NT2/D1 (cell line): ENCODE data around the gene CDC42BPA.
"Not testable (repeated sequence)": the region's sequence is repeated elsewhere in the genome, so short reads cannot be mapped to it uniquely, and the experiment has no call there.

Source experiments
- DNase-seq: peaks from one replicate; pipeline ENCODE4 v3.0.0-alpha.2; 2011; ENCODE audit warnings: low read depth, low spot score
- H3K27me3 ChIP-seq: 2 replicates; pipeline ENCODE4 v1.6.0; 2011; ENCODE audit warnings: mild to moderate bottlenecking; ENCODE audit not compliant: insufficient read length, insufficient read depth
- H3K36me3 ChIP-seq: 2 replicates; pipeline ENCODE4 v1.6.1; 2011; ENCODE audit warnings: mild to moderate bottlenecking, low read length, mixed read lengths; ENCODE audit not compliant: insufficient read depth, insufficient read length
- H3K4me1 ChIP-seq: 2 replicates; pipeline ENCODE4 v1.5.1; 2011; ENCODE audit not compliant: insufficient read depth, insufficient read length
- H3K4me3 ChIP-seq: 2 replicates; pipeline ENCODE4 v1.5.1; 2011; ENCODE audit warnings: low read depth; ENCODE audit not compliant: insufficient read length
- H3K9ac ChIP-seq: 2 replicates; pipeline ENCODE4 v1.6.0; 2011; ENCODE audit warnings: low read depth; ENCODE audit not compliant: insufficient read length
- H3K9me3 ChIP-seq: 2 replicates; pipeline ENCODE4 v1.5.1; 2011; ENCODE audit warnings: mild to moderate bottlenecking, low read length; ENCODE audit not compliant: insufficient read depth
- SUZ12 ChIP-seq: IDR thresholded peaks from 2 replicates; pipeline ENCODE4 v1.6.1; 2011; ENCODE audit not compliant: insufficient read length, insufficient read depth; ENCODE audit errors: extremely low read depth
- YY1 ChIP-seq: IDR thresholded peaks from 2 replicates; pipeline ENCODE4 v1.6.1; 2011; ENCODE audit not compliant: insufficient read length, insufficient read depth
- ZNF274 ChIP-seq: IDR thresholded peaks from 2 replicates; pipeline ENCODE4 v1.6.1; 2011; ENCODE audit warnings: mild to moderate bottlenecking, low read depth, low read length

Gene CDC42BPA

DNA sequence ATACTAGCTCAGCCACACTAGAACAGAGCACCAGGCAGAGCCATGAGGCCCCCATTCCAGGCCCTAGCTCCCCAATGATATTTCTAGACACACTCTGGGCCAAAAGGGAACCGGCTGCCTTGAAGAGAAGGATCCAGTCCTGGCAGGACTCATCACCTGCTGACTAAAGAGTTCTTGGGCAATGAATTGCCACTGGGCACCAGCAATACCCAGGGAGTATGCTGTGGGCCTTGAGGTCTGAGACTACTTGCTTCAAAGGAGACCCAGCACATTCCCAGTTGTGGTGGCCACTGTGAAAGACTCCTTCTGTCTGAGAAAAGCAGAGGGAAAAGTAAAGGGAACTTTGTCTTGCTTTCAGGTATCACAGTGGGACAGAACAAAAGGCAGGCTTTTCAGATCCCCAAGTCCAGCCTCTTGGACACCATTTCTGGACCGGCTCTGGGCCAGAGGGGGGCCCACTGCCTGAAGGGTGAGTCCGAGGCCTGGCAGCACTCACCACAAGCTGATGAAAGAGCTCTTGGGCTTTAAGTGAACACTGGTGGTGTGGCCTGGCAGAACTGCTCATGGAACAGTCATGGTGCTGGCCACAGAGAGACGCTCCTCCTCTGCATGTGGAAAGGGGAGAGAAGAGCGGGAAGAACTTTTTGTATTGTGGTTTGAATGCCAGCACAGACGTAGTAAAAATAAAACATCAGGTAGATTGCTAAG is 72.5 kb downstream of the CDC42BPA start:
- no peak overlapping the region for H3K9ac ChIP-seq
- H3K4me3 ChIP-seq: no peak overlapping the region
- H3K27me3 ChIP-seq: no peaks in the 10 kb centered on the region
- H3K9me3 ChIP-seq: no peaks in the 10 kb centered on the region
- no peak for DNase-seq
- H3K36me3 ChIP-seq: peaks cover 4% of the 10 kb centered on the region
- H3K4me1 ChIP-seq: no peaks in the 10 kb centered on the region
- TF ChIP-seq YY1 (no peak), ZNF274 (no peak), SUZ12 (no peak)

DNA sequence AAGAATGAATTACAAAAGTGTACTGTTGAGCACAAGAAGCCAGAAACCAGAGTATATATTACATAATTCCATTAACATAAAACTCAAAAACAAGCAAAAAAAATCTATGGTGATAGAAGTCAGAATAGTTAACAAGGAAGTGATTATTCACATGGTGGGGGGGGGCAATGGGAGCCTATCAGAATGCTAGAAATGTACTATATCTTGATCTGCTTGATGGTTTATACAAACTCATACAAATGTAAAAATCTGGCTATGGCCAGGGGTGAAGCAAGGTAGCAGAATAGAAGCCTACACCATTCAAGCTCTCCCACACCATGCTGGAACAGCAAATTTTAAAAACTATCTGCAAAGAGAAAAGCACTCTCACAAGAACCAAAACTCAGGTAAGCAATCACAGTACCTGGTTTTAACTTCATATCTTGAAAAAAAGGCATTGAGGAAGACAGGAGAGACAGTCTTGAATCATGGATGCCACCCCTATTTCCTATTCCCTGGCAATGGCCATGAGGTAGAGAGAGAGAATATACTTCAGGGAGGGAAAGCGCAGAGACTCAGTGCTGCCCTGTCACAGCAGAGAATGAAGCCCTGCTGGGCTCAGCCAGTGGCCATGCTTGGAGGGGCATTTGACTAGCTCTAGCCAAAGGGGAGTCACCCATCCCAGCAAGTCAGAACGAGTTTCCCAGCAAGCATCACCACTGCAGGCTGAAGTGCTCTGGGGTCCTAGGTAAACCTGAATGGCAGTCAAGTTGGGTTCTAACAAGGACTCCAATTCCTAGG is 73.8 kb downstream of the CDC42BPA start:
- H3K36me3 ChIP-seq: peaks cover 4% of the 10 kb centered on the region
- no peaks in the 10 kb centered on the region for H3K4me1 ChIP-seq
- no peaks in the 10 kb centered on the region for H3K27me3 ChIP-seq
- DNase-seq: no peak
- H3K4me3 ChIP-seq: no peak overlapping the region
- H3K9me3 ChIP-seq: no peaks in the 10 kb centered on the region
- TF ChIP-seq SUZ12: no peak
- no peak overlapping the region for H3K9ac ChIP-seq

- Histone ChIP-seq H3K9ac (no peak overlapping the region), H3K4me3 (no peak overlapping the region), H3K9me3 (no peaks in the 10 kb centered on the region), H3K4me1 (no peaks in the 10 kb centered on the region), H3K36me3 (peaks cover 4% of the 10 kb centered on the region), H3K27me3 (no peaks in the 10 kb centered on the region)
- no peak for DNase-seq
- TF ChIP-seq YY1 (no peak), SUZ12 (no peak), ZNF274 (no peak)
Observed at GRCh38 chr1:227242811-227243682, 75.2 kb downstream of the CDC42BPA start.

DNA sequence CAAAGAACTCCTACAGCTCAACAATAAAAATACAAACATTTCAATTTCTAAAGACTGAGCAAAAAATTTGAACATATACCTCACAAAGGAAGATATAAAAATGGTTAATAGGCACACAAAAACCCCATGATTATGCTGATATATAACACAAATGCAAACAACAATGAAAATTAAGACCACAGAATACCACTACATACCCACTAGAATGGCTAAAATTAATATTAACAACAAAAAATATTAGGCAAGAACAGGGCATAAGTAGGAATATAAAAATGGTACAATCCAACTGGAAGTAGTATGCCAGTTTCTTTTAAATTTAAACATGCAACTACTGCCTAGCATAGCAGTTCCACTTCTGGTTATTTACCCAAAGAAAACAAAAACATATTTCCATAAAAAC is 77.3 kb downstream of the CDC42BPA start:
- Histone ChIP-seq H3K4me3 (no peak overlapping the region), H3K27me3 (no peaks in the 10 kb centered on the region), H3K4me1 (no peaks in the 10 kb centered on the region), H3K9me3 (no peaks in the 10 kb centered on the region), H3K9ac (no peak overlapping the region), H3K36me3 (peaks cover 4% of the 10 kb centered on the region)
- DNase-seq: no peak
- TF ChIP-seq ZNF274: no peak
- TF ChIP-seq YY1: no peak
- TF ChIP-seq SUZ12: no peak

GRCh38 chr1:227234998-227235405 is 83.3 kb downstream of the CDC42BPA start:
- TF ChIP-seq ZNF274 (no peak), YY1 (no peak), SUZ12 (no peak)
- H3K4me1 ChIP-seq: no peaks in the 10 kb centered on the region
- H3K36me3 ChIP-seq: peaks cover 4% of the 10 kb centered on the region
- H3K9ac ChIP-seq: no peak overlapping the region
- peak; percentile 46 for DNase-seq
- H3K4me3 ChIP-seq: no peak overlapping the region
- no peaks in the 10 kb centered on the region for H3K27me3 ChIP-seq
- no peaks in the 10 kb centered on the region for H3K9me3 ChIP-seq

GRCh38 chr1:227231128-227231527 is 87.2 kb downstream of the CDC42BPA start:
- H3K36me3 ChIP-seq, H3K9me3 ChIP-seq, H3K4me3 ChIP-seq, DNase-seq, H3K27me3 ChIP-seq, H3K9ac ChIP-seq, H3K4me1 ChIP-seq: not testable (repeated sequence)

- H3K36me3 ChIP-seq: peaks cover 4% of the 10 kb centered on the region
- no peak overlapping the region for H3K4me3 ChIP-seq
- H3K9ac ChIP-seq: no peak overlapping the region
- H3K27me3 ChIP-seq: no peaks in the 10 kb centered on the region
- H3K4me1 ChIP-seq: no peaks in the 10 kb centered on the region
- H3K9me3 ChIP-seq: no peaks in the 10 kb centered on the region
- no peak for TF ChIP-seq YY1
- TF ChIP-seq SUZ12: no peak
- TF ChIP-seq ZNF274: no peak
- no peak for DNase-seq
Observed at GRCh38 chr1:227228201-227228600, 90.1 kb downstream of the CDC42BPA start.
